Caco-2 (cell line): Measurements from ENCODE around the gene BHLHE40. TPM values are rescaled to one million over a fixed set of nuclear protein-coding genes. Genes with fewer than 3 reads are reported as not detected.

Experiments
- BruUV-seq: library from RNA; stranded (reverse); fragments of 400-500 nt; replicated peaks from 2 replicates; lab custom pipeline; 2021; lab: Mats Ljungman, UMichigan
- CTCF ChIA-PET: fragments of 300-600 bp; sonication (Branson Sonifier 250); formaldehyde crosslinking; loops from one replicate; lab custom pipeline; 2022; ENCODE audit warnings: antibody characterized with exemption; lab: Charles Lee
- POLR2A ChIA-PET: fragments of 300-600 bp; sonication (Branson Sonifier 250); formaldehyde crosslinking; loops from one replicate; lab custom pipeline; 2022; ENCODE audit warnings: antibody characterized with exemption; lab: Charles Lee
- DNase-seq, 2 experiments: peaks; one replicate each; pipeline versions ENCODE4 v3.0.0 to v3.0.0-alpha.2; 2020 to 2022
- H3K27me3 ChIP-seq: replicated peaks from 2 replicates; pipeline ENCODE4 v1.6.0; 2011; ENCODE audit warnings: low read length; ENCODE audit not compliant: control insufficient read depth, insufficient read depth
- H3K36me3 ChIP-seq: 2 replicates; pipeline ENCODE4 v1.5.1; 2011; ENCODE audit warnings: low read length; ENCODE audit not compliant: control insufficient read depth, insufficient read depth
- H3K4me1 ChIP-seq: fragments of 250-450 bp; sonication (Bioruptor Pico); 2 replicates; pipeline ENCODE4 v1.5.1; 2020; ENCODE audit warnings: mild to moderate bottlenecking
- H3K4me3 ChIP-seq: 2 replicates; pipeline ENCODE4 v1.5.1; 2011; ENCODE audit warnings: low read depth, mild to moderate bottlenecking, control low read depth, low read length
- H3K9me3 ChIP-seq: fragments of 250-450 bp; sonication (Bioruptor Pico); 2 replicates; pipeline ENCODE4 v1.5.1; 2020; ENCODE audit warnings: mild to moderate bottlenecking, moderate library complexity
- H3K27ac Mint-ChIP-seq: one replicate; pipeline ENCODE4 v1.8.0; 2022; ENCODE audit warnings: mixed read lengths; ENCODE audit not compliant: unreplicated experiment
- H3K27me3 Mint-ChIP-seq: one replicate; pipeline ENCODE4 v1.8.0; 2022; ENCODE audit warnings: mixed read lengths; ENCODE audit not compliant: insufficient read depth, unreplicated experiment
- H3K36me3 Mint-ChIP-seq: one replicate; pipeline ENCODE4 v1.8.0; 2022; ENCODE audit warnings: mild to moderate bottlenecking, mixed read lengths; ENCODE audit not compliant: insufficient read depth, unreplicated experiment
- H3K4me1 Mint-ChIP-seq: one replicate; pipeline ENCODE4 v1.8.0; 2022; ENCODE audit warnings: low read depth, mixed read lengths; ENCODE audit not compliant: unreplicated experiment
- H3K4me3 Mint-ChIP-seq: one replicate; pipeline ENCODE4 v1.8.0; 2022; ENCODE audit warnings: mild to moderate bottlenecking, moderate library complexity, mixed read lengths; ENCODE audit not compliant: unreplicated experiment
- H3K9me3 Mint-ChIP-seq: one replicate; pipeline ENCODE4 v1.8.0; 2022; ENCODE audit warnings: mixed read lengths; ENCODE audit not compliant: unreplicated experiment
- intact Hi-C: fragments of 100-400 bp; cut with micrococcal nuclease; formaldehyde crosslinking; loops from one replicate; pipeline ENCODE4 v1.10.0; 2022; ENCODE audit not compliant: unreplicated experiment
- total RNA-seq: library from RNA; stranded (reverse); gene quantifications from 2 replicates; pipeline ENCODE4 v1.2.3, GENCODE V29; 2022
- TF ChIP-seq, protein P1 (sequence below), 2 experiments: fragments of 200-600 bp in 1 of 2; IDR thresholded peaks; 1 replicate in 1 of 2; 2 replicates in 1 of 2; pipeline versions ENCODE4 v1.5.1 to v1.8.0; 2011 to 2022; ENCODE audit warnings: antibody characterized with exemption in 1 of 2, control low read depth in 1 of 2, inconsistent platforms in 1 of 2, low read depth in 1 of 2, low read length in 1 of 2, mild to moderate bottlenecking in 1 of 2, moderate library complexity in 1 of 2; ENCODE audit not compliant: insufficient read depth in 1 of 2, severe bottlenecking in 1 of 2, unreplicated experiment in 1 of 2

The BHLHE40 gene
- total RNA-seq, 1 experiment from 2014 or later, result 8.5 TPM

- Mint-ChIP-seq H3K9me3 (no peaks in the 10 kb centered on the region), H3K36me3 (peaks cover 15% of the 10 kb centered on the region), H3K27me3 (no peaks in the 10 kb centered on the region), H3K4me1 (peaks cover 45% of the 10 kb centered on the region), H3K27ac (no peak overlapping the region), H3K4me3 (no peak overlapping the region)
- intact Hi-C loops, result no loop called here
- H3K27me3 ChIP-seq, result no peaks in the 10 kb centered on the region
- peaks cover 31% of the 10 kb centered on the region for H3K4me1 ChIP-seq
- H3K4me3 ChIP-seq, result no peak overlapping the region
- TF ChIP-seq, protein P1, sequence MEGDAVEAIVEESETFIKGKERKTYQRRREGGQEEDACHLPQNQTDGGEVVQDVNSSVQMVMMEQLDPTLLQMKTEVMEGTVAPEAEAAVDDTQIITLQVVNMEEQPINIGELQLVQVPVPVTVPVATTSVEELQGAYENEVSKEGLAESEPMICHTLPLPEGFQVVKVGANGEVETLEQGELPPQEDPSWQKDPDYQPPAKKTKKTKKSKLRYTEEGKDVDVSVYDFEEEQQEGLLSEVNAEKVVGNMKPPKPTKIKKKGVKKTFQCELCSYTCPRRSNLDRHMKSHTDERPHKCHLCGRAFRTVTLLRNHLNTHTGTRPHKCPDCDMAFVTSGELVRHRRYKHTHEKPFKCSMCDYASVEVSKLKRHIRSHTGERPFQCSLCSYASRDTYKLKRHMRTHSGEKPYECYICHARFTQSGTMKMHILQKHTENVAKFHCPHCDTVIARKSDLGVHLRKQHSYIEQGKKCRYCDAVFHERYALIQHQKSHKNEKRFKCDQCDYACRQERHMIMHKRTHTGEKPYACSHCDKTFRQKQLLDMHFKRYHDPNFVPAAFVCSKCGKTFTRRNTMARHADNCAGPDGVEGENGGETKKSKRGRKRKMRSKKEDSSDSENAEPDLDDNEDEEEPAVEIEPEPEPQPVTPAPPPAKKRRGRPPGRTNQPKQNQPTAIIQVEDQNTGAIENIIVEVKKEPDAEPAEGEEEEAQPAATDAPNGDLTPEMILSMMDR (IDR thresholded peaks at IDR 0.05; ENCODE audit: insufficient read depth in 1 of 2, low read depth in 1 of 2, low read length in 1 of 2, severe bottlenecking in 1 of 2, unreplicated experiment in 1 of 2), result no peak
- H3K9me3 ChIP-seq, result no peaks in the 10 kb centered on the region
- no peak for DNase-seq
- CTCF ChIA-PET, result no interaction called here
- no TSS peak for BruUV-seq
- H3K36me3 ChIP-seq, result peaks cover 2% of the 10 kb centered on the region
- POLR2A ChIA-PET, result no interaction called here
Observed at GRCh38 chr3:4983739-4984510, 4.7 kb downstream of the BHLHE40 start.

DNA sequence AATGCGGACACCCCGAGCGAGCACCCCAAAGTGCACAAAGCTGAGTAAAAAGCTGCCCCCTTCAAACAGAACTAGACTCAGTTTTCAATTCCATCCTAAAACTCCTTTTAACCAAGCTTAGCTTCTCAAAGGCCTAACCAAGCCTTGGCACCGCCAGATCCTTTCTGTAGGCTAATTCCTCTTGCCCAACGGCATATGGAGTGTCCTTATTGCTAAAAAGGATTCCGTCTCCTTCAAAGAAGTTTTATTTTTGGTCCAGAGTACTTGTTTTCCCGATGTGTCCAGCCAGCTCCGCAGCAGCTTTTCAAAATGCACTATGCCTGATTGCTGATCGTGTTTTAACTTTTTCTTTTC is 5.3 kb downstream of the BHLHE40 start:
- peaks cover 2% of the 10 kb centered on the region for H3K36me3 ChIP-seq
- TF ChIP-seq, protein P1 (IDR thresholded peaks at IDR 0.05; ENCODE audit: insufficient read depth in 1 of 2, low read depth in 1 of 2, low read length in 1 of 2, severe bottlenecking in 1 of 2, unreplicated experiment in 1 of 2), result no peak
- H3K27ac Mint-ChIP-seq, result no peak overlapping the region
- POLR2A ChIA-PET, result no interaction called here
- H3K9me3 Mint-ChIP-seq, result no peaks in the 10 kb centered on the region
- no peak overlapping the region for H3K4me3 ChIP-seq
- CTCF ChIA-PET, result no interaction called here
- no peaks in the 10 kb centered on the region for H3K27me3 Mint-ChIP-seq
- H3K9me3 ChIP-seq, result no peaks in the 10 kb centered on the region
- H3K4me1 Mint-ChIP-seq, result peaks cover 45% of the 10 kb centered on the region
- H3K4me3 Mint-ChIP-seq, result no peak overlapping the region
- intact Hi-C loops, result no loop called here
- BruUV-seq, result no TSS peak
- H3K36me3 Mint-ChIP-seq, result peaks cover 15% of the 10 kb centered on the region
- peaks cover 31% of the 10 kb centered on the region for H3K4me1 ChIP-seq
- no peaks in the 10 kb centered on the region for H3K27me3 ChIP-seq
- DNase-seq, result no peak

- Mint-ChIP-seq H3K4me3 (no peak overlapping the region), H3K36me3 (peaks cover 15% of the 10 kb centered on the region), H3K9me3 (no peaks in the 10 kb centered on the region), H3K27me3 (no peaks in the 10 kb centered on the region), H3K4me1 (peaks cover 45% of the 10 kb centered on the region), H3K27ac (peak overlapping the region; percentile 79)
- intact Hi-C loops, result loop anchor here (2.0 kb wide), 1 partner anchor 37 kb away; no protein-coding TSS in a partner anchor
- CTCF ChIA-PET, result interaction anchor here (0.7 to 1.0 kb wide), 2 partner anchors 9 to 72 kb away, joined by 3 to 5 read pairs; no protein-coding TSS in a partner anchor
- Histone ChIP-seq H3K36me3 (peaks cover 2% of the 10 kb centered on the region), H3K4me1 (peaks cover 31% of the 10 kb centered on the region), H3K27me3 (no peaks in the 10 kb centered on the region), H3K9me3 (no peaks in the 10 kb centered on the region), H3K4me3 (no peak overlapping the region)
- BruUV-seq, result no TSS peak
- POLR2A ChIA-PET, result no interaction called here
- DNase-seq, result peak; percentile 51 to 67
- TF ChIP-seq, protein P1 (IDR thresholded peaks at IDR 0.05; ENCODE audit: insufficient read depth in 1 of 2, low read depth in 1 of 2, low read length in 1 of 2, severe bottlenecking in 1 of 2, unreplicated experiment in 1 of 2), result no peak
Observed at GRCh38 chr3:4985330-4986174, 6.3 kb downstream of the BHLHE40 start.
